GM12874 (cell line): Measurements from ENCODE around the gene GDPD4.

ENCODE experiments used
- TF ChIP-seq, protein P1 (sequence below): IDR thresholded peaks from 2 replicates; pipeline ENCODE4 v1.5.1; 2011; ENCODE audit warnings: low read depth, mild to moderate bottlenecking, control low read depth, low read length, moderate library complexity; ENCODE audit not compliant: insufficient read depth

The GDPD4 gene

DNA sequence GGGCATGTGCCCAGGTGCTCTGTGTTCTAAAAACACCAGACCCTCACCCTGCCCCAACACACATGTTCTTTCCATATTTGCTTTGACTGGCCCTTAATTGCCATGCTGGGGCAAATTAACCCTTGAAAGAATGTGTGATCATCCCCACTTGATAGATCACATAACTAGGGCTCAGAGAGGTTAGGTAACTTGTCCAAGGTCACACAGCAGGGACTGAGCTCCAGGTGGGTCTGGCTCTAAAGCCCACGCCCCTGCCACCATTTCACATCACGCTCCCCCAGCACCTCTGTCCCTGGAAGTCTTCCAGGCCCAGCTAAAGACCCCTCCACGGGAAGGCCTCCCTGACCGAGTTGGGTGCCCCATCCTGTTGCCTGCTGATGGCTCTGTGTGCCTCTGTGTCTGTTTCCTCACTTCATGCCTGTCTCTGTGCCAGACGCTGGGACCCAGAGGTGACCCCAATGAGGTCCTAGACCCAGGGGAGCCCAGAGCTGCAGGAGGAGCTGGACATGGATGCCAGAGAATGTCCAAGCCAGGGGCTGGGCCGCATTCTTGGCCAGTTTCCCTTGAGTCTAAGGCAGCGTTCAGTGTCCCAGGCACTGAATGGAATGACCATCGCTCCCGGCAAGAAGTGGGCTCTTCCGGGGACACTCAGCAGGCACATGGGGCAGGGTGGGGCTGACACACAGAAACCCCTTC, 93.7 kb downstream of the GDPD4 start:
- TF ChIP-seq, protein P1, sequence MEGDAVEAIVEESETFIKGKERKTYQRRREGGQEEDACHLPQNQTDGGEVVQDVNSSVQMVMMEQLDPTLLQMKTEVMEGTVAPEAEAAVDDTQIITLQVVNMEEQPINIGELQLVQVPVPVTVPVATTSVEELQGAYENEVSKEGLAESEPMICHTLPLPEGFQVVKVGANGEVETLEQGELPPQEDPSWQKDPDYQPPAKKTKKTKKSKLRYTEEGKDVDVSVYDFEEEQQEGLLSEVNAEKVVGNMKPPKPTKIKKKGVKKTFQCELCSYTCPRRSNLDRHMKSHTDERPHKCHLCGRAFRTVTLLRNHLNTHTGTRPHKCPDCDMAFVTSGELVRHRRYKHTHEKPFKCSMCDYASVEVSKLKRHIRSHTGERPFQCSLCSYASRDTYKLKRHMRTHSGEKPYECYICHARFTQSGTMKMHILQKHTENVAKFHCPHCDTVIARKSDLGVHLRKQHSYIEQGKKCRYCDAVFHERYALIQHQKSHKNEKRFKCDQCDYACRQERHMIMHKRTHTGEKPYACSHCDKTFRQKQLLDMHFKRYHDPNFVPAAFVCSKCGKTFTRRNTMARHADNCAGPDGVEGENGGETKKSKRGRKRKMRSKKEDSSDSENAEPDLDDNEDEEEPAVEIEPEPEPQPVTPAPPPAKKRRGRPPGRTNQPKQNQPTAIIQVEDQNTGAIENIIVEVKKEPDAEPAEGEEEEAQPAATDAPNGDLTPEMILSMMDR = no peak

DNA sequence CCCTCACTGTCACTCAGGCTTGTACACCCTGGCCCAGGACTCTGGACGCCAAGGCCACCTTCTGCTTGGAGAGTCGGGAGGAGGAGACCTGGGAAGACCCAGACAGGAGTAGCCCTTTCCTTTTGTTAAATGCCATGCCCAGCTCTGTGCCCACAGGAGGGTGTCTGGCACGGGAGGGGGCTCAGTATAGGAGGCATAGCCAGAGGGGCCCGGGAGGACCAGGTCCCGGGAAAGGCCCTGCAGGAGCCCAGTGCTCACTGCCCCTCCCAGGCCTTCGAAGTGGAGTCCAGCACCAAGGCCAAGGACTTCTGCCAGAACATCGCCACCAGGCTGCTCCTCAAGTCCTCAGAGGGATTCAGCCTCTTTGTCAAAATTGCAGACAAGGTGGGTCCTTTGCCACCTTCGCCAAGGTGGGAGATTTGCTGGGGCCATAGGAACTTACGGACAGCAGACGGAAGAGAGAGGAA, 94.4 kb downstream of the GDPD4 start:
- TF ChIP-seq, protein P1 = no peak

DNA sequence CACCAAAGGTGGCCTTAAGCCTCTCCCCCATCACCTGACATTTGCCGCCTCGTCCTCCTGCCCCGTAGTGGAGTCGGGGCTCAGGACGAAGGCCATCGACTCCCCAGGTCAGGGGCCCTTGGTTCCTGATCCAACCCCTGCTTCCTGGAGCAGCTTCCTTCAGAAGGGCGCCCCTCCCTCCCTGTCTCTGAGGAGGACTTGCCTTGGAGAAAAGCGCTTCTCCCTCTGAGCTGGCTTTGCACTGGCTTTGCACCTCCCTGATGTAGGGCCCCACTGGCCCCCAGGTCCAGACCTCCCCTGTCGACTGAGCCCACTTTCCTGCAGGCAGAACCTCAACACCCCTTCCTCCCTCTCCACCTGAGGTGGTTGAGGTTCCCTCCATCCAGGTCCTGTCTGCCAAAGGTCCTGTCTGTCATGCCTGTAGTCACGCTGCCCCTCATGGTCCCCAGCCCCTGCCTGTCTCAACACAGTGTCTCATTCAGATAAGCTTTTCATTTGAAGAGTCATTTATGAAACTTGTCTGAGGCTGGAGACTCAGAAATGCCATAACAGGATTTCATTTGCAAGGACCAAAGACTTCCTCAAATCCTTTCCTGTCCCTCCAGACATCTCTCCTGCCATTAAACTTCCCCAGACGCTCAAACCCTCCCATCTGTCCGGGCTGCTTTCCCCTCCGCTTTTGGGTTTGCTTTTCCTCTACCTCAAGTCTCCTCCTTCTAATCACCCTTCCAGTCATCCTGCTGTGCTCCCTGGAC, 95.0 kb downstream of the GDPD4 start:
- TF ChIP-seq, protein P1 = no peak

DNA sequence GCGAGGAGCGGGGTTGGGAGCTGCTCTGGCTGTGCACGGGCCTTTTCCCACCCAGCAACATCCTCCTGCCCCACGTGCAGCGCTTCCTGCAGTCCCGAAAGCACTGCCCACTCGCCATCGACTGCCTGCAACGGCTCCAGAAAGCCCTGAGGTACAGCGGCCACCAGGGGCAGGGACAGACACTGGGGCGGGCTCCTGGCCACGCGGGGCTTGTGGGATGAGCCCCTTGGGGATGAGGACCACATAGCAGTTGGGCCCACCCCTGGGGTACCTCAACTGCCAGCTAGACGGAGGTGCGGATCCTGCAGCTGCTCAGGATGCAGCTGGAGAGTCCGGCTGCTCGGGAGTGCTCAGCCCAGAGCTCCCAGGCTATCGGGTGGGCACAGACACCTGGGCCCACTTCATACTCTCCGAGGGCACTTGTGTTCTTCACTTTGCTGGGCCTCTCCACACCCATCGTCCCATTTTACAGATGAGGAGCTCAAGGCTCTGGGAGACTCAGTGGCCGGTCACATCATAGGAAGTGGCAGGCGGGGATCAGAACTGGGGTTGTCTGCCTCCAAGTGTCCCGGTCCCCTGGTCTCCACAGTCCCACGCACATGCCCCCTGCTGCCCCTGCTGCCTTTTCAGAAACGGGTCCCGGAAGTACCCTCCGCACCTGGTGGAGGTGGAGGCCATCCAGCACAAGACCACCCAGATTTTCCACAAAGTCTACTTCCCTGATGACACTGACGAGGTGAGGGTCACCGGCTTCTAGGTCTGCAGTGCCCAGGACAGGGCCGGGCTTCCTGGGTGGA, 95.8 kb downstream of the GDPD4 start:
- TF ChIP-seq, protein P1 = no peak

DNA sequence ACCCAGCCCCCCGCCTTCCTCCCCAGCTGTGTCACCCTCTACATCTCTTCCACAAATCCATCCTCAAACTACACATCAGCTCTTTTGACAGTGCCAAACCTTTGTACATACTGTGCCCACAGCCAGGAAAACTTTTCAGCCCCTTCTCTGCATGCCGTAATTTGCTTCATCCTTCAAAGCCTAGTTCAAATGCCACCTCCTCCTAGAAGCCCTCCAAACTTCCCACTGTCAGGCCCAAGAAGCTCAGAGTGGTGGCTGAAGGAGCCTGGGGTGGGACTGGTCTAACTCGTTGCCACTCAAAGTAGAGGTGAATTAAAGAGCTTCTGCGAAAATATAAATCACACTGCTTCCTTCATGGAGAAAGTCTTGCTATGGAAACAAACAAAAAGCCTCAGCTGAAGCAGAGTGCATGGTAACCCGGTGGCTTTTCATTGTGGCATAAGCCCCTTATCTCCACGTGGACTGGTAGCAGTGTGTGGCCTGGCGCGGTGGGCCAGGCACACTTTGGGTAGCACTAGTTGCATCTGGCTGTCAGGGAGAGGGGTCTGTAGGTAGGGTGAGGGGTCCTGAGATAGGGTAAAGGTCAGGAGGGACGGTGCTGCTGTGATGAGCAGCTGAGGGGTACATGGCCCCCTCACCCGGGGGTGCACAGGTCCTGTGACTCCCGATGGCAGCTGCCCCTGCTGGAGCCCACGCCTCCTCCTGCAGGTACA, 96.6 kb downstream of the GDPD4 start:
- TF ChIP-seq, protein P1 = no peak

DNA sequence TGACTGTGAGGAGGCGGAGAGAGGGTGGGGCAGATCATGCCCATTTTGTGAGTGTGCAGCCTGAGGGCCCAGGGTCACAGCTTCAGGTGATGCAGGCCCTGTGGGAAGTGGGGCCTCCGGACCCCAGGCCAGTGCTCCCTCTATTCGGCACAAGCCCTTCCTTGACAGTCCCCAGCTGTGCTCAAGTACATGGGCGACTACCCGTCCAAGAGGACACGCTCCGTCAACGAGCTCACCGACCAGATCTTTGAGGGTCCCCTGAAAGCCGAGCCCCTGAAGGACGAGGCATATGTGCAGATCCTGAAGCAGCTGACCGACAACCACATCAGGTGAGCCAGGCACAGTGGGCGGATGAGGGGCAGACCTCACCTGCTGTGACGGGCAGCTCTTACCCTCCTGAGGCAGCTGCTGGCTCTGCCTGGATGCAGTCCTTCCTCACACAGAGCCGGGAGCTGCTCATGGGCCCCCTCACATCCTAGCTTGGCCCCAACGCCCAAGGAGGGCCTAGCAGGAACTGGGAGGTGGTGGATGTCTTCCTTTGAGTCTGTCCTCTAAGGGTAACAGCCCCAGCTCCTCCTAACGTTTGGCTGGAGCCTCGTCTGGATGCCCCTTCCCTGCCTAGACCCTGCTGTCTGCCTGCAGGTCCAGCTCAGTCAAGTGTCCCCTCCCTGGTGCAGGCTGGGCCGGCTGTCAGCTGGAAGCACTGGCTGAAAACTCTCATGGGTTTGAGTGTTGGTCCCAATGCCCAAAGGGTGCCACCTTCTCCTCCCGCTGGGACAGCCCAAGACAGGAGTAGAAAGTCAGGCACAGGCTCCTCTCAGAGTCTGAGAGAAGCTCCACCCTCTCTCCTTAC, 97.4 kb downstream of the GDPD4 start:
- TF ChIP-seq, protein P1 = no peak
